OCI-LY3 (cell line): ENCODE results near the gene PCSK4.

ENCODE experiments used
- H2AFZ ChIP-seq: fragments of 200-600, 300-600 bp; shearing (Covaris generic); 2 replicates; pipeline ENCODE4 v1.6.0; 2014; ENCODE audit warnings: antibody characterized with exemption, low read depth, low read length
- H3K27ac ChIP-seq: fragments of 200-600, 300-600 bp; sonication (generic); 2 replicates; pipeline ENCODE4 v1.5.1; 2014; ENCODE audit warnings: mild to moderate bottlenecking, low read length, moderate library complexity, mixed read lengths
- H3K27me3 ChIP-seq: fragments of 200-600, 300-600 bp; sonication (generic); 2 replicates; pipeline ENCODE4 v1.6.1; 2014; ENCODE audit warnings: low read depth, low read length, mixed read lengths
- H3K36me3 ChIP-seq: fragments of 200-600, 300-600 bp; sonication (generic); replicated peaks from 2 replicates; pipeline ENCODE3; 2014; ENCODE audit warnings: low read depth, low read length, mixed read lengths
- H3K4me1 ChIP-seq: fragments of 300-600, 200-600 bp; sonication (generic); 2 replicates; pipeline ENCODE4 v1.6.1; 2014; ENCODE audit warnings: low read length, mixed read lengths
- H3K4me2 ChIP-seq: fragments of 200-600, 300-600 bp; sonication (generic); 2 replicates; pipeline ENCODE4 v1.6.1; 2014; ENCODE audit warnings: low read length, mixed read lengths
- H3K4me3 ChIP-seq: fragments of 300-600, 200-600 bp; sonication (generic); 2 replicates; pipeline ENCODE4 v1.5.1; 2014; ENCODE audit warnings: antibody characterized with exemption, mild to moderate bottlenecking, low read length, moderate library complexity
- H3K79me2 ChIP-seq: fragments of 300-600, 200-600 bp; shearing (Covaris generic); 2 replicates; pipeline ENCODE4 v1.6.1; 2014; ENCODE audit warnings: mild to moderate bottlenecking, low read length, mixed read lengths
- H3K9ac ChIP-seq: fragments of 300-600, 200-600 bp; shearing (Covaris generic); 2 replicates; pipeline ENCODE4 v1.6.0; 2014; ENCODE audit warnings: mild to moderate bottlenecking, low read length, moderate library complexity
- H3K9me3 ChIP-seq: fragments of 200-600, 300-600 bp; shearing (Covaris generic); 2 replicates; pipeline ENCODE4 v1.6.1; 2014; ENCODE audit warnings: low read length, mixed read lengths; ENCODE audit not compliant: insufficient read depth
- H4K20me1 ChIP-seq: fragments of 200-600, 300-600 bp; sonication (generic); 2 replicates; pipeline ENCODE4 v1.6.1; 2016; ENCODE audit warnings: low read length, mixed read lengths; ENCODE audit not compliant: insufficient read depth
- CTCF ChIP-seq: fragments of 200-600, 300-600 bp; sonication (generic); IDR thresholded peaks from 2 replicates; pipeline ENCODE4 v1.5.1; 2014; ENCODE audit warnings: antibody characterized with exemption, low read length, low read depth
- EZH2phosphoT487 ChIP-seq: fragments of 200-600 bp; shearing (Covaris generic); IDR thresholded peaks from 2 replicates; pipeline ENCODE4 v1.6.1; 2018; ENCODE audit warnings: antibody characterized with exemption, mixed run types, low read depth

Gene PCSK4

GRCh38 chr19:1459479-1459878 is 30.7 kb downstream of the PCSK4 start:
- no peak for TF ChIP-seq EZH2phosphoT487
- TF ChIP-seq CTCF = no peak
- Histone ChIP-seq H2AFZ (no peak overlapping the region), H3K36me3 (no peaks in the 10 kb centered on the region), H3K4me1 (peaks cover 7% of the 10 kb centered on the region), H4K20me1 (peaks cover 3% of the 10 kb centered on the region; the same call in 1 of the 2 replicates), H3K9ac (no peak overlapping the region), H3K4me2 (no peak overlapping the region), H3K9me3 (no peaks in the 10 kb centered on the region), H3K27ac (no peak overlapping the region), H3K4me3 (no peak overlapping the region), H3K27me3 (no peaks in the 10 kb centered on the region), H3K79me2 (no peaks in the 10 kb centered on the region)

DNA sequence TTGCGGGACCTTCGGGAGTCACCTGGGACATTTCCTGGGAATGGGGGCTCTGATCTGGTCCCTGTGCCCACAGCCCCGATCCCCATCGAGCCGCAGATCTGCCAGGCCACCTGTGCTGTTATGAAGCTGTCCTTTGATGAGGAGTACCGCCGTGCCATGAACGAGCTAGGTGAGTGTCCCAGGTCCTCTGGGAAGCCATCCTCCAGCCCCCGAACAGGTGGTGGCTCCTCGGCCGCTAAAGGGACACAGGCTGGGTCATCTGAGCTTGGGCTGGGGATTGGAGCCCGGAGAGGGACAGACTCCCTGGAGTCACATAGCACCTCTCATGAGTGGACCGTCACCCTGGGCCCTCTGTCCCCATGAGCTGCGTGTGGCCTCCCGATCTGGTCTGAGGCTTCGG is 32.3 kb downstream of the PCSK4 start:
- Histone ChIP-seq H4K20me1 (peaks cover 3% of the 10 kb centered on the region; the same call in 1 of the 2 replicates), H2AFZ (no peak overlapping the region), H3K4me1 (peaks cover 7% of the 10 kb centered on the region), H3K4me3 (no peak overlapping the region), H3K9me3 (no peaks in the 10 kb centered on the region), H3K27me3 (no peaks in the 10 kb centered on the region), H3K36me3 (no peaks in the 10 kb centered on the region), H3K4me2 (no peak overlapping the region), H3K79me2 (no peaks in the 10 kb centered on the region), H3K27ac (no peak overlapping the region), H3K9ac (no peak overlapping the region)
- no peak for TF ChIP-seq CTCF
- no peak for TF ChIP-seq EZH2phosphoT487

DNA sequence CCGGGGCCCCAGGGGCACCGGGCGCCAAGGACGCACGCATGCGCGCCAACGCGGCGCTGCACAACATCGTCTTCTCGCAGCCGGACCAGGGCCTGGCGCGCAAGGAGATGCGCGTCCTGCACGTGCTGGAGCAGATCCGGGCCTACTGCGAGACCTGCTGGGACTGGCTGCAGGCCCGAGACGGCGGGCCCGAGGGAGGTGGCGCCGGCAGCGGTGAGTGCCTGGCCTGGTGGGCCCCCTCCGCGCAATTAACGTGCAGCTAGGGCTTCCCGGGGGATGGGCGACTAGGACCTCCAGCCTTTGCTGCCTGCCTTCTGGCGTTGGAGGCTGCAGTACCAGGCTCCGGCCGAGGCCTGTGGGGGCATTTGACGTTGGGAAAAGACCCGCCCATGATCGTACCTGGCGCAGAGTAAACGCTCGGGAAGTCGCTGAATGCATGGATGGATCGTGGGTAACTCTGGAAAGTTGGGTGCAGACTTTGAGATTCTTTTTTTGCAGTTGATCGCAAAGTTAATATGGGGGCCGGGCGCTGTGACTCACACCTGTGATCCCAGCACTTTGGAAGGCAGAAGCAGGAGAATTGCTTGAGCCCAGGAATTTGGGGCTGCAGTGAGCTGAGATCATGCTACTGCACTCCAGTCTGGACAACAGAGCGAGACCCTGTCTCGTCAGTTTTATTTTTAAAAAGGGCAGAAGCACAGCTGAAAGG is 33.0 kb downstream of the PCSK4 start:
- TF ChIP-seq CTCF = no peak
- TF ChIP-seq EZH2phosphoT487 = no peak

DNA sequence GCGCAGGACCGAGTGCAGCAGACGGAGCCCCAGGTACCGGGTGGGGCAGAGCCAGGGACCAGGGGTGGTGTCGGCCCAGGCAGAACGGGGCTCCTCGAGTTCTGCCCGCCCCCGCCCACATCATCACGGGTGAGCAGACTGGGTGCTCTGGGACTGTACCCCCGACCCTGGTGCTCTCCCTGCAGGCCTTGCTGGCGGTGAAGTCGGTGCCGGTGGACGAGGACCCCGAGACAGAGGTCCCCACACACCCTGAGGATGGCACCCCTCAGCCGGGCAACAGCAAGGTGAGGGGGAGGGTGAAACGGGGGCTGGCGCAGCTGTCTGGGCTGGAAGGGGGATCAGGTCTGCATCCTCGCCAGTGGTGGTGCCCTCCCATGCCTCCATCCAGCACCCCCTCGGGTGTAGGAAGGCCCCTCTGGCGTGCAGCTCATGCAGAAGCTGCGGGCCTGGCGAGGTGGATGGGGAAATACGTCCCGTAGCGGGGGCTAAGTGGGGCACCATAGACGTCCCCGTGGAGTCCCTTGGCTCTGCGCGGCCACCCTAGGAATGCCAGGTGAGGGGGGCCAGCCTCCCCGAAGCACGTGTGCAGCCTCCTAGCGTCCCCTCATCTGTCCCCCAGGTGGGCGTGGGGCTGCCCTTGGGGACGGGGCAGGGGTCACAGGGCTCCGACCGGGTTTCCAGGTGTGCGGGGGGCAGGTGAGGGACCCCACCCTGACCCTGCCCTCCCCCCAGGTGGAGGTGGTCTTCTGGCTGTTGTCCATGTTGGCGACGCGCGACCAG is 33.8 kb downstream of the PCSK4 start:
- H3K4me3 ChIP-seq = no peak overlapping the region
- no peaks in the 10 kb centered on the region for H3K27me3 ChIP-seq
- no peak overlapping the region for H3K27ac ChIP-seq
- H3K9me3 ChIP-seq = no peaks in the 10 kb centered on the region
- no peak overlapping the region for H3K4me2 ChIP-seq
- peaks cover 7% of the 10 kb centered on the region for H3K4me1 ChIP-seq
- H2AFZ ChIP-seq = no peak overlapping the region
- H3K79me2 ChIP-seq = no peaks in the 10 kb centered on the region
- no peak overlapping the region for H3K9ac ChIP-seq
- H4K20me1 ChIP-seq = peaks cover 3% of the 10 kb centered on the region; the same call in 1 of the 2 replicates
- no peak for TF ChIP-seq EZH2phosphoT487
- TF ChIP-seq CTCF = no peak
- no peaks in the 10 kb centered on the region for H3K36me3 ChIP-seq

More for the DNA sequence above, 33.0 kb downstream of the PCSK4 start:
- Histone ChIP-seq H3K9me3 (no peaks in the 10 kb centered on the region), H3K79me2 (no peaks in the 10 kb centered on the region), H3K4me3 (no peak overlapping the region), H2AFZ (no peak overlapping the region), H4K20me1 (peaks cover 3% of the 10 kb centered on the region; the same call in 1 of the 2 replicates), H3K4me1 (peaks cover 7% of the 10 kb centered on the region), H3K27me3 (no peaks in the 10 kb centered on the region), H3K9ac (no peak overlapping the region), H3K4me2 (no peak overlapping the region), H3K27ac (no peak overlapping the region), H3K36me3 (no peaks in the 10 kb centered on the region)
